HG02870 (cell line): ENCODE data around the gene OR4C5.
"Not testable (repeated sequence)": the region's sequence is repeated elsewhere in the genome, so short reads cannot be mapped to it uniquely, and the experiment has no call there.

Experiments
- ATAC-seq: cut with Tn5 transposase; IDR thresholded peaks from one replicate; pipeline ENCODE4 v1.9.1; 2021; ENCODE audit warnings: mild to moderate bottlenecking, moderate library complexity; ENCODE audit not compliant: unreplicated experiment

The OR4C5 gene

GRCh38 chr11:48366365-48366764 lies at the start of gene OR4C5:
Gene OR4C5 (minus strand): TSS chr11:48366465. CDS start chr11:48366465, 0 bp downstream.
- ATAC-seq, result no peak

DNA sequence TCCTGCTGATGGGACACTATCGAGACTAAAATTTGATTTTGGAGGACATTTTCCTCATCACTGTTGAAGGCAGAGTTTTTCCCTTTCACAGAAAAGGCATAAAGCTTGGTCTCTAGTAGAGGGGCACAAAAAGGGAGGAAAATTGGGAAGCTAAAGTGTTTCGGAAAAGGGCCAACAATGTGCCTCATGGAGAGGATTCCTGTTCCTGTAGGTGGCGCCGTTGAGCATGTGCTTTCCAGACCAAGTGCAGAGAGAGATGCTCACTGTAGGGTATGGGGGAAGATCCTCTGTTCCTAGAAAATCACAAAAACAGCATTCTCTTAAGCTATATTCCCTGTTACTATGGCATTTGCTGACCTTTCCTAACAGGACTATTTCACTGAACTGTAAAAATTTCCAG lies 18.4 kb upstream of the OR4C5 start:
- ATAC-seq, result no peak

- ATAC-seq, result not testable (repeated sequence)
Observed at GRCh38 chr11:48384151-48384550, 17.9 kb upstream of the OR4C5 start.

GRCh38 chr11:48361289-48361688 lies 5.0 kb downstream of the OR4C5 start:
- not testable (repeated sequence) for ATAC-seq

DNA sequence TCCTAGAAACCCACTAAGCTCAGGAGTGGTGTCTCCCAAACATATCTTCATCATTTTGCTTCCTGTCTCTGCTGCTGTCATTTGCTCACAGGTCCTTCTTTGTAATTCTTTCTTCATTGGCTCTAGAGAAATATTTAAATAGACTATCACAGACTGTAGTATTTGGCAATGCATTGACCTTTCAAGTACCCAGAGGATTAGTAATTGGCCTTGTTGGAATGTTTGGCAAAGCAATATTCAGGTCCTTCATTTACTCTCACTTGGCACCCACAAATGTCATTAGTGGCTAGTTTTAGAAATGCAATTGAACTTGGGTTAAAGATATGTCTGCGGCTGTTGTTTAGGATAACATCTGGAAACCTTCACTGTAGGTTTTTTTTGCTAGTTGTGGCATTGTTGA lies 11.6 kb downstream of the OR4C5 start:
- no peak for ATAC-seq

GRCh38 chr11:48354013-48354412 lies 12.3 kb downstream of the OR4C5 start:
- ATAC-seq, result no peak

DNA sequence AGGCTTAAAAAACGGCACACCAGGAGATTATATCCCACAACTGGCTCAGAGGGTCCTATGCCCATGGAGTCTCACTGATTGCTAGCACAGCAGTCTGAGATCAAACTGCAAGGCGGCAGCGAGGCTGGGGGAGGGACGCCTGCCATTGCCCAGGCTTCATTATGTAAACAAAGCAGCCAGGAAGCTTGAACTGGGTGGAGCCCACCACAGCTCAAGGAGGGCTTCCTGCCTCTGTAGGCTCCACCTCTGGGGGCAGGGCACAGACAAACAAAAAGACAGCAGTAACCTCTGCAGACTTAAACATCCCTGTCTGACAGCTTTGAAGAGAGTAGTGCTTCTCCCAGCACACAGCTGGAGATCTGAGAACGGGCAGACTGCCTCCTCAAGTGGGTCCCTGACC lies 20.0 kb downstream of the OR4C5 start:
- not testable (repeated sequence) for ATAC-seq

- not testable (repeated sequence) for ATAC-seq
Observed at GRCh38 chr11:48342505-48342904, 23.8 kb downstream of the OR4C5 start.

- ATAC-seq, result no peak
Observed at GRCh38 chr11:48341466-48341865, 24.8 kb downstream of the OR4C5 start.

GRCh38 chr11:48324620-48325019 lies 41.6 kb downstream of the OR4C5 start, which contains the start of gene OR4C3:
Gene OR4C3 (plus strand): TSS chr11:48324920. CDS start chr11:48325022, 102 bp downstream.
- not testable (repeated sequence) for ATAC-seq

GRCh38 chr11:48319813-48320212 lies 46.5 kb downstream of the OR4C5 start:
- ATAC-seq, result not testable (repeated sequence)
